PC-9 (cell line): Measurements from ENCODE around the gene SMAP2. TPM values are rescaled to one million over a fixed set of nuclear protein-coding genes. Genes with fewer than 3 reads are reported as not detected.
"Not testable (repeated sequence)": the region's sequence is repeated elsewhere in the genome, so short reads cannot be mapped to it uniquely, and the experiment has no call there.

Experiments used
- BruUV-seq: library from RNA; stranded (reverse); fragments of 400-500 nt; replicated peaks from 2 replicates; lab custom pipeline; 2021; lab: Mats Ljungman, UMichigan
- CTCF ChIA-PET: fragments of 300-600 bp; sonication (Branson Sonifier 250); formaldehyde crosslinking; loops from one replicate; lab custom pipeline; 2022; ENCODE audit warnings: antibody characterized with exemption; lab: Charles Lee
- POLR2A ChIA-PET: fragments of 300-600 bp; sonication (Branson Sonifier 250); formaldehyde crosslinking; loops from one replicate; lab custom pipeline; 2022; ENCODE audit warnings: antibody characterized with exemption; ENCODE audit not compliant: unreplicated experiment; lab: Charles Lee
- DNase-seq, 2 experiments: peaks; one replicate each; pipeline versions ENCODE4 v3.0.0 to v3.0.0-alpha.2; 2015 to 2022; ENCODE audit warnings: mixed read lengths in 1 of 2
- H2AFZ ChIP-seq: fragments of 200-600 bp; sonication (generic); 2 replicates; pipeline ENCODE4 v1.8.1; 2017; ENCODE audit warnings: antibody characterized with exemption
- H3F3A ChIP-seq: fragments of 200-600 bp; sonication (generic); 2 replicates; pipeline ENCODE4 v1.8.1; 2017; ENCODE audit warnings: antibody characterized with exemption, mild to moderate bottlenecking, low read depth; ENCODE audit not compliant: insufficient read depth
- H3K27ac ChIP-seq: fragments of 200-600 bp; sonication (generic); 2 replicates; pipeline ENCODE4 v1.6.1; 2016; ENCODE audit warnings: mixed run types
- H3K27me3 ChIP-seq: fragments of 200-600 bp; sonication (generic); 2 replicates; pipeline ENCODE4 v1.6.1; 2016; ENCODE audit warnings: low read depth, mixed run types; ENCODE audit not compliant: insufficient read depth
- H3K36me3 ChIP-seq: fragments of 200-600 bp; sonication (generic); 2 replicates; pipeline ENCODE4 v1.6.1; 2016; ENCODE audit warnings: low read depth, mixed run types
- H3K4me1 ChIP-seq: fragments of 200-600 bp; sonication (generic); replicated peaks from 2 replicates; pipeline ENCODE4 v1.6.1; 2016; ENCODE audit warnings: mixed run types; ENCODE audit not compliant: insufficient read depth
- H3K4me2 ChIP-seq: fragments of 200-600 bp; sonication (generic); 2 replicates; pipeline ENCODE4 v1.6.1; 2017; ENCODE audit warnings: mixed run types
- H3K4me3 ChIP-seq: fragments of 200-600 bp; sonication (generic); 2 replicates; pipeline ENCODE4 v1.6.1; 2016; ENCODE audit warnings: mixed run types
- H3K79me2 ChIP-seq: fragments of 200-600 bp; sonication (generic); 2 replicates; pipeline ENCODE4 v1.6.1; 2017; ENCODE audit warnings: low read depth, mixed run types
- H3K9me2 ChIP-seq: fragments of 200-600 bp; sonication (generic); 2 replicates; pipeline ENCODE4 v1.8.1; 2017; ENCODE audit warnings: mild to moderate bottlenecking; ENCODE audit not compliant: insufficient read depth
- H3K9me3 ChIP-seq: fragments of 200-600 bp; sonication (generic); 2 replicates; pipeline ENCODE4 v1.8.1; 2016; ENCODE audit warnings: low read depth; ENCODE audit not compliant: insufficient read depth
- H4K20me1 ChIP-seq: fragments of 200-600 bp; sonication (generic); 2 replicates; pipeline ENCODE4 v1.8.1; 2017; ENCODE audit not compliant: insufficient read depth
- EZH2 ChIP-seq: fragments of 200-600 bp; sonication (generic); IDR thresholded peaks from 2 replicates; pipeline ENCODE4 v1.8.0; 2017; ENCODE audit warnings: antibody characterized with exemption, low read depth
- intact Hi-C: fragments of 100-400 bp; cut with micrococcal nuclease; formaldehyde crosslinking; loops from one replicate; pipeline ENCODE4 v1.10.0; 2022; ENCODE audit not compliant: unreplicated experiment
- total RNA-seq: library from RNA; stranded (reverse); gene quantifications from 2 replicates; pipeline ENCODE4 v1.2.3, GENCODE V29; 2021
- TF ChIP-seq, protein P1 (sequence below): fragments of 200-600 bp; sonication (generic); conservative IDR thresholded peaks from 2 replicates; pipeline ENCODE4 v1.6.1; 2017; ENCODE audit warnings: mixed run types, antibody characterized with exemption, mild to moderate bottlenecking, moderate library complexity

The SMAP2 gene
- total RNA-seq, 1 experiment from 2014 or later = 19.7 TPM

DNA sequence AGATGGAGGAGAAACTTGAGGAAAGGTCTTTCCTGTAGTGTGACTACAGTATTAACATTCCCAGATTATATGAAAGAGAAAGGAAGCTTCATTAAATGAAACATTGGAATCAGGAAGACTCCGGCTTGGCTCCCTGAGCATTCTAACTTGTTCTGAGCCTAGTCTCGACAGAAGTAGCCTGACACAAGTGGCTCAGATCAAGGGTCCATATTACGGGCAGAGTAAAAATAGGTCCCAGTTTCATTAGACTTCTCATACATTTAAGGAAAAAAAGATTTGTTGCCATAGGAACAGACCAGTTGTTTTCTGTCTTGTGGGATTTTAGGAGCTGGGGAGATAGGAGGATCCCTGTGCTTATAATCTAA is 12.8 kb downstream of the SMAP2 start:
- Histone ChIP-seq H3K9me2 (no peaks in the 10 kb centered on the region), H3F3A (no peaks in the 10 kb centered on the region), H3K4me2 (no peak overlapping the region), H3K79me2 (peaks cover 18% of the 10 kb centered on the region; the same call in 1 of the 2 replicates), H3K27me3 (no peaks in the 10 kb centered on the region), H3K4me1 (peaks cover 2% of the 10 kb centered on the region), H3K27ac (no peak overlapping the region), H2AFZ (no peak overlapping the region), H4K20me1 (no peaks in the 10 kb centered on the region), H3K9me3 (no peaks in the 10 kb centered on the region), H3K36me3 (no peaks in the 10 kb centered on the region), H3K4me3 (no peak overlapping the region)
- DNase-seq = no peak
- CTCF ChIA-PET = no interaction called here
- POLR2A ChIA-PET = no interaction called here
- TF ChIP-seq EZH2 = no peak
- TF ChIP-seq, protein P1, sequence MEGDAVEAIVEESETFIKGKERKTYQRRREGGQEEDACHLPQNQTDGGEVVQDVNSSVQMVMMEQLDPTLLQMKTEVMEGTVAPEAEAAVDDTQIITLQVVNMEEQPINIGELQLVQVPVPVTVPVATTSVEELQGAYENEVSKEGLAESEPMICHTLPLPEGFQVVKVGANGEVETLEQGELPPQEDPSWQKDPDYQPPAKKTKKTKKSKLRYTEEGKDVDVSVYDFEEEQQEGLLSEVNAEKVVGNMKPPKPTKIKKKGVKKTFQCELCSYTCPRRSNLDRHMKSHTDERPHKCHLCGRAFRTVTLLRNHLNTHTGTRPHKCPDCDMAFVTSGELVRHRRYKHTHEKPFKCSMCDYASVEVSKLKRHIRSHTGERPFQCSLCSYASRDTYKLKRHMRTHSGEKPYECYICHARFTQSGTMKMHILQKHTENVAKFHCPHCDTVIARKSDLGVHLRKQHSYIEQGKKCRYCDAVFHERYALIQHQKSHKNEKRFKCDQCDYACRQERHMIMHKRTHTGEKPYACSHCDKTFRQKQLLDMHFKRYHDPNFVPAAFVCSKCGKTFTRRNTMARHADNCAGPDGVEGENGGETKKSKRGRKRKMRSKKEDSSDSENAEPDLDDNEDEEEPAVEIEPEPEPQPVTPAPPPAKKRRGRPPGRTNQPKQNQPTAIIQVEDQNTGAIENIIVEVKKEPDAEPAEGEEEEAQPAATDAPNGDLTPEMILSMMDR = no peak
- no TSS peak for BruUV-seq
- intact Hi-C loops = no loop called here

DNA sequence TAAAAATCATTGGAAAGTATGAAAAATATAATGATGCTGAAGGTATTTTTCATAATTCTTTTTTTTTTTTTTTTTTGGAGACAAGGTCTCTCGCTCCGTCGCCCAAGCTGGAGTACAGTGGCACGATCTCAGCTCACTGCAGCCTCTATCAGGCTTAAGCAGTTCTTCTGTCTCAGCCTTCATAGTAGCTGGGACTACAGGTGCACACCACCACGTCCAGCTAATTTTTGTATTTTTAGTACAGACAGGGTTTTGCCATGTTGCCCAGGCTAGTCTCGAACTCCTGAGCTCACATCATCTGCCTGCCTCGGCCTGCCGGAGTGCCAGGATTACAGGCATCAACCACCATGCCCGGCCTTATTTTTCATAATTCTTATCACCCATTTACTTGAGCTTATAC is 13.3 kb downstream of the SMAP2 start:
- Histone ChIP-seq H3K4me1 (peaks cover 6% of the 10 kb centered on the region), H4K20me1 (no peaks in the 10 kb centered on the region), H3K27me3 (no peaks in the 10 kb centered on the region), H3K4me2 (no peak overlapping the region), H3K9me3 (no peaks in the 10 kb centered on the region), H3F3A (no peaks in the 10 kb centered on the region), H3K79me2 (peaks cover 18% of the 10 kb centered on the region; the same call in 1 of the 2 replicates), H3K4me3 (no peak overlapping the region), H3K27ac (no peak overlapping the region), H3K9me2 (no peaks in the 10 kb centered on the region), H3K36me3 (no peaks in the 10 kb centered on the region), H2AFZ (no peak overlapping the region)
- intact Hi-C loops = no loop called here
- ChIA-PET CTCF (no interaction called here), POLR2A (interaction anchor here (0.7 kb wide), 1 partner anchor 13 kb away, joined by 7 read pairs; the partner anchor contains the start of gene SMAP2)
- no TSS peak for BruUV-seq
- no peak for DNase-seq
- TF ChIP-seq, protein P1 = no peak
- no peak for TF ChIP-seq EZH2

DNA sequence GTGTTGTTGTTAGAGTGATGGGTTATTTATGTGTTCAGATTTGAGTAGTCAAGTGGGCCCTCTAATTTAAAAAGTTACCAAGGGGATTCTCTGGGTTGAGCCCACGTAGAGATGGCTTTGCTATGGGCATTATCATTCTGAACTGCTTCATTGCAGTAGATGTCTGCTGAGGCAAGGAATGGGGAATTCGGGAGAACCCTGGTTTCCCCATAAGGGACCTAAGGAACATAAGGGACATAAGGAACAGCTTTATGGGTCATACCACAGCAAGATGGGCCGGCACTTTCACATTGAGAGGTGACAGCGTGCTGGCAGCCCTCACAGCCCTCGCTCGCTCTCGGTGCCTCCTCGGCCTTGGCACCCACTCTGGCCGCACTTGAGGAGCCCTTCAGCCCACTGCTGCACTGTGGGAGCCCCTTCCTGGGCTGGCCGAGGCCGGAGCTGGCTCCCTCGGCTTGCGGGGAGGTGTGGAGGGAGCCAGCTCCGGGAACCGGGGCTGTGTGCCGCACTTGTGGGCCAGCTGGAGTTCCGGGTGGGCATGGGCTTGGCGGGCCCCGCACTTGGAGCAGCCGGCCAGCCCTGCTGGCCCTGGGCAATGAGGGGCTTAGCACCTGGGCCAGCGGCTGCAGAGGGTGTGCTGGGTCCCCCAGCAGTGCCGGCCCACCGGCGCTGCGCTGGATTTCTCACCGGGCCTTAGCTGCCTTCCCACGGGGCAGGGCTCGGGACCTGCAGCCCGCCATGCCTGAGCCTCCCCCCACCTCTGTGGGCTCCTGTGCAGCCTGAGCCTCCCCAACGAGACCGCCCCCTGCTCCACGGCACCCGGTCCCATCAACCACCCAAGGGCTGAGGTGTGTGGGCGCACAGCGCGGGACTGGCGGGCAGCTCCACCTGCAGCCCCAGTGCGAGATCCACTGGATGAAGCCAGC is 14.1 kb downstream of the SMAP2 start:
- H3K79me2 ChIP-seq, intact Hi-C loops, H3K4me3 ChIP-seq, H3K9me2 ChIP-seq, H3K4me2 ChIP-seq, H3K9me3 ChIP-seq, H3K36me3 ChIP-seq, DNase-seq, CTCF ChIA-PET, H3K27ac ChIP-seq, H2AFZ ChIP-seq, BruUV-seq, H3F3A ChIP-seq, H3K27me3 ChIP-seq, H4K20me1 ChIP-seq: not testable (repeated sequence)
- peaks cover 14% of the 10 kb centered on the region for H3K4me1 ChIP-seq
- POLR2A ChIA-PET = interaction anchor here (0.5 to 0.7 kb wide), 2 partner anchors 14 to 664 kb away, joined by 3 to 7 read pairs; partner anchors contain the start of gene SMAP2

DNA sequence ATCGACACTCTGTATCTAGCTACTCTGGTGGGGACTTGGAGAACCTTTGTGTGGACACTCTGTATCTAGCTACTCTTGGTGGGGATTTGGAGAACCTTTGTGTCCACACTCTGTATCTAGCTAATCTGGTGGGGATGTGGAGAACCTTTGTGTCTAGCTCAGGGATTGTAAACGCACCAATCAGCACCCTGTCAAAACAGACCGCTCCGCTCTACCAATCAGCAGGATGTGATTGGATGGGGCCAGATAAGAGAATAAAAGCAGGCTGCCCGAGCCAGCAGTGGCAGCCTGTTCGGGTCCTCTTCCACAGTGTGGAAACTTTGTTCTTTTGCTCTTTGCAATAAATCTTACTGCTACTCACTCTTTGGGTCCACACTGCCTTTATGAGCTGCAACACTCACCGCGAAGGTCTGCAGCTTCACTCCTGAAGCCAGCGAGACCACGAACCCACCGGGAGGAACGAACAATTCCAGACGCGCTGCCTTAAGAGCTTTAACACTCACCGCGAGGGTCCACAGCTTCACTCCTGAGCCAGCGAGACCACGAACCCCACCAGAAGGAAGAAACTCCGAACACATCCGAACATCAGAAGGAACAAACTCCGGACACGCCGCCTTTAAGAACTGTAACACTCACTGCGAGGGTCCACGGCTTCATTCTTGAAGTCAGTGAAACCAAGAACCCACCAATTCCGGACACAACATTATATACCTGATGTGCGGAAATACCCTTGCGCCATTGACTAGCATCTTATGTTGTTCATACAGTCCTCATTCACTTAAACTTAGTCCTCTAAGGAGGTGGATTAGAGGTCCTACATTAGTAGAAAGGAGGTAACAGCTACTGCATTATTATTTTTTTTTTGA is 15.2 kb downstream of the SMAP2 start:
- H4K20me1 ChIP-seq, H3K9me2 ChIP-seq, H3K79me2 ChIP-seq, H3K27me3 ChIP-seq, H3K4me3 ChIP-seq, POLR2A ChIA-PET, H3K4me2 ChIP-seq, H3K36me3 ChIP-seq, H3K27ac ChIP-seq, H2AFZ ChIP-seq, H3F3A ChIP-seq, intact Hi-C loops, H3K9me3 ChIP-seq, CTCF ChIA-PET, DNase-seq, BruUV-seq: not testable (repeated sequence)
- peaks cover 14% of the 10 kb centered on the region for H3K4me1 ChIP-seq
